A204.1 (cell line): ENCODE results near the gene ATXN7L3.

Experiments
- FAIRE-seq: peaks from 2 replicates; lab custom pipeline; 2012; peaks lifted over from hg19 to GRCh38; lab: Jason Lieb, UNC

The ATXN7L3 gene

GRCh38 chr17:44200478-44201155 lies 933 bp upstream of the ATXN7L3 start:
- FAIRE-seq = no peak

- no peak for FAIRE-seq
These were observed 747 bp downstream of the ATXN7L3 start for GRCh38 chr17:44198721-44199552.

GRCh38 chr17:44197980-44198720 lies 1.5 kb downstream of the ATXN7L3 start:
- FAIRE-seq = no peak

- no peak for FAIRE-seq
These were observed 2.6 kb downstream of the ATXN7L3 start for GRCh38 chr17:44197107-44197506.

GRCh38 chr17:44193326-44194084 lies 6.2 kb downstream of the ATXN7L3 start:
- FAIRE-seq = no peak

GRCh38 chr17:44192750-44193149 lies 6.9 kb downstream of the ATXN7L3 start:
- FAIRE-seq = no peak

- no peak for FAIRE-seq
These were observed 7.7 kb downstream of the ATXN7L3 start for GRCh38 chr17:44191941-44192496.

GRCh38 chr17:44191369-44191768 lies 8.3 kb downstream of the ATXN7L3 start:
- no peak for FAIRE-seq

GRCh38 chr17:44190481-44190880 lies 9.2 kb downstream of the ATXN7L3 start:
- FAIRE-seq = no peak

GRCh38 chr17:44188576-44189403 lies 10.9 kb downstream of the ATXN7L3 start:
- FAIRE-seq = no peak

- no peak for FAIRE-seq
These were observed 12.4 kb downstream of the ATXN7L3 start for GRCh38 chr17:44187131-44187899.

- FAIRE-seq = peak; percentile 99
These were observed 13.2 kb downstream of the ATXN7L3 start, which contains the start of gene TMUB2 for GRCh38 chr17:44186307-44187130. Gene TMUB2 (plus strand): TSS chr17:44186972. CDS start chr17:44187709, 737 bp downstream.

- no peak for FAIRE-seq
These were observed 15.4 kb downstream of the ATXN7L3 start for GRCh38 chr17:44184212-44184810.

- FAIRE-seq = no peak
These were observed 16.7 kb downstream of the ATXN7L3 start for GRCh38 chr17:44183024-44183423.

GRCh38 chr17:44178133-44178532 lies 21.6 kb downstream of the ATXN7L3 start:
- FAIRE-seq = no peak

GRCh38 chr17:44177640-44178039 lies 22.0 kb downstream of the ATXN7L3 start:
- FAIRE-seq = no peak

GRCh38 chr17:44176671-44177501 lies 22.8 kb downstream of the ATXN7L3 start:
- no peak for FAIRE-seq

GRCh38 chr17:44176257-44176656 lies 23.4 kb downstream of the ATXN7L3 start:
- FAIRE-seq = no peak
